ENCODE measurements around the gene MAD1L1. TPM values are rescaled to one million over a fixed set of nuclear protein-coding genes. Genes with fewer than 3 reads are reported as not detected.
A peak's percentile ranks its signal among the peaks of the same experiment; 100 is the strongest.

MAD1L1 gene
- total RNA-seq, 1 experiment from 2014 or later, result 78.6 TPM

DNA sequence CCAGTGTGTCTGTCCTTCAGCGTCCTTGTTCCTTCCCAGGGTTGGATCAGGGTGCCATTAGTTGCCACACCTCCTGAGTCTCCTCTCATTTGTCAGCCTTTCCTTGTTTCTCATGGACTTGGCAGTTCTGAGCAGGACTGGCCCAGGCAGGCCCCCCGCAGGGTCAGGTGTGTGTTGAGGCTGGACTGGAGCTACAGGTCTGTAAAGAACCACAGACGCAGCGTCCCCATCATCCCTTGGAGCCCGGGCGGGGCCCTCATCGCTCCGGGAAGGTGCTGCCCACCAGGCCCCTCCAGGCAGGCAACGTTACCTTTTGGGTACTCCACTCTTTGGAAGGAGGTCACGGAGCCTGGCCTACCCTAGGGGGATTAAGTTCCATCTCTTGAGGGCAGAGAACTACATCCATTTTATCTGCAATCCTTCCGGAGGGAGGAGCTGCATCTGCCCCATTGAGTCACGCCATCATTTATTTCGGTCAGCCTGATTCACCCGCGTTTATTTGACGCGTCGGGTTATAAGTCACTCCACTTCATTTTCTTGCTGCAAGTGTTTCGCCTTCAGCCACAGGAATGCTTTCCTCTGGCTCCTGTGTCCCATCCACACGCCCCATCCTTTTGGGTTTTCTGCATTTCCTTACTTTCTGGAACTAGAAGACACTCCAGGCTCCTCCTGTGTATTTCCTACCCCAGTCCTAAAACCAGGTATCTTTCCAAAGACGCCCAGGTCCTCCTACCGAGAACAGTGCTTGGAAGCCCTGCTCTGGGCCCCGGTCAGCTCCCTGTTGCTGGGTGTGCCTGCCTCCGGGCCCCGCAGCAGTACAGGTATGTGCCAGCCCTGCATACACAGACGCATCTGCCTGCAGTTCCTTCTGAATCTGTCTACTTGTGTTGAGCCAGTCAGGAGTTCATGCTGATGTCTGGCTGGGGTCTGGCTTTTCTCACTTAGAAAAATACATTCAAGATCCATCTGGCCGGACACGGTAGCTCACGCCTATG lies 141.9 kb downstream of the MAD1L1 start:
- DNase-seq (ENCODE audit: low read depth), result no peak

- no peak for DNase-seq (ENCODE audit: low read depth)
Observed at GRCh38 chr7:2088801-2089200, 143.9 kb downstream of the MAD1L1 start.

DNA sequence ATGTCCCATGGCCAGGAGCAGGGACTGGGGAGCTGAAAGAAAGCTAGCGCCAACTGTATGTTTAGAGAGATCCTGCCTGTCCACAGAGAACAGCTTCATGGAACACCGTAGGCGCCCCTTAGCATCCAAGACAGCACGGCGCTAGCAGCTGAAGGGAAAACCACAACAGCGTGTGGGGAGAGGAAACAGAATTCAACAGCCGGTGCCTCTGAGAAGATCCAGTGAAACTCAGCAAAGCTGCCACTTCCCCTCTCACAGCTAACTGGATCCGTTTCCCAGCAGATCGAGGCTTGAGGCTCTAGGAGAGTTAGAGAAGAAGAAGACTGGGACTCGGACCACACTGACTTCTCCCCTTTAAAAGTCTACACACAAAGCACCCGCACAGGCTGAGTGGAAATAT lies 145.0 kb downstream of the MAD1L1 start:
- no peak for DNase-seq (ENCODE audit: low read depth)

- no peak for DNase-seq (ENCODE audit: low read depth)
Observed at GRCh38 chr7:2086229-2086628, 146.5 kb downstream of the MAD1L1 start.

DNA sequence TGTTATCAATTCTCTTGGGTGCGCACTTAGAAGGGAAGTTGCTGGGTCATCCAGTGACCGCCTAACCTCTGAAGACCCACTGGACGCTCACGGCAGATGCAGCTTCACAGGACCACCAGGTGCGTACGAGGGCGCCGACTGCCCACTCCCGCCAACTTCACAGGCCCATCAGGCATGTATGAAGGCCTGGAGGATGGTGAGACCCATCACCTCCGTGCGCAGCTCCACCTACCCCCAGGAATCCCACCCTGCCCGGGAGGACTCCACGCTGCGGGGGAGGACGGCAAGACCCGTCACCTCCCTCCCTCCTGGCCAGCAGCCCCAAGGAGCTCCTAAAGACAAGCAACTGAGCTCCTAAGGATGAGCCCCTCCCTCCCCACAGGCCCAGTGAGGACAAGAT lies 146.9 kb downstream of the MAD1L1 start:
- DNase-seq (ENCODE audit: low read depth), result no peak

GRCh38 chr7:2084781-2085505 lies 147.8 kb downstream of the MAD1L1 start:
- no peak for DNase-seq (ENCODE audit: low read depth)

DNA sequence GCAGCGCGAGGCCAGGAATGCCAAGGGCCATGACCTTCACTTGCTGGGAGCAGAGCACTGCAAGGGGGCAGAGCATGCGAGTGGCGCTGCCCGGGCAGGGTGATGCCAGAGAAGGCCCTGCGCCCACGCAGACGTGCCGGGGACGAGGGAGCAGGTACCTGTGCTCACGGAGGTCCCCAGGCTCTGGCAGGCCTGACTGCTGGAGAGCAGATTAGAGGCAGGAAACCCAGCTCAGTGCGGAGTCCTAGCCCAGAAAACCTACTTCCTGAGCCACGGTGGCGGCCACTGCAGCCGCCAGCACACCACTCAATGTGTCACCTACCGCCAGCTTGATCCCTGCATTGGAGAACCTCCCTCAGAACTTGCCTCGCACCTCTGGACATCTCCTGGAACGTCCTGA lies 148.4 kb downstream of the MAD1L1 start:
- no peak for DNase-seq (ENCODE audit: low read depth)

- no peak for DNase-seq (ENCODE audit: low read depth)
Observed at GRCh38 chr7:2083362-2083761, 149.4 kb downstream of the MAD1L1 start.

- DNase-seq (ENCODE audit: low read depth), result peak; percentile 93
Observed at GRCh38 chr7:2082139-2082998, 150.4 kb downstream of the MAD1L1 start.

GRCh38 chr7:2081526-2082135 lies 151.1 kb downstream of the MAD1L1 start:
- no peak for DNase-seq (ENCODE audit: low read depth)

- no peak for DNase-seq (ENCODE audit: low read depth)
Observed at GRCh38 chr7:2080477-2080876, 152.3 kb downstream of the MAD1L1 start.

GRCh38 chr7:2080060-2080387 lies 152.7 kb downstream of the MAD1L1 start:
- DNase-seq (ENCODE audit: low read depth), result no peak

DNA sequence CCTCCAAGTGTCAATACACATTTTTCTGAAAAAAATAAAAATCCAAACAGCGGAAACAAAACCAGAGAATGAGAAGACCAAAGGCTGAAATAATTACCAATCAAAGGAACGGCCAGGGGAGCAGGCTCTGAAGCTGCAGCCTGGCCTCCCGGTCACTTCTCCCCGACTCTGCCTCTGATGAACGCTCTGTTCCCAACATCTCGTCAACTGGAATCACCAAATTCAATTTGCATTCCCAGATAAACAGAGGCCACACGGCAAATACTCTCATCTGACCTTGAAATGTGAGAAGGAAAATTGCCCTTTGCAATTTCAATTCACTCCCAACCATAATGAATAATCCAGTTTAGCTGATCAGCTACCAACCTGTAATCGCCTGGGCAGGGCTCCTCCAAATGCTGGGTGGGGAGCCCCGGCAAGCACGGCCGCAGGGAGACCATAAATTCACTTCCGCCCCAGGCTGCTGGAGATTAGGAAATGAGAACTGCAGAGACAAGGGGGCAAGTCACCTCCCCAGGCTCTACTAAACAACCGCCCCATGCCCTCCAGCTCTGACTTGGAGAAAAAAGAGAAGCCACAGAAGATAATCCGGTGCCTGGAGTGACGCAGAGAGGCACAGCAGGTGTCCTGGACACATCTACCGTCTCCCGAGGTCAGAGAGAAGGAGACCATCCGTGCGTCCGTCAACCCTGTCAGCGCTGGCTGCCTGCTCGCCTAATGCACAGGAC lies 153.2 kb downstream of the MAD1L1 start:
- no peak for DNase-seq (ENCODE audit: low read depth)

DNA sequence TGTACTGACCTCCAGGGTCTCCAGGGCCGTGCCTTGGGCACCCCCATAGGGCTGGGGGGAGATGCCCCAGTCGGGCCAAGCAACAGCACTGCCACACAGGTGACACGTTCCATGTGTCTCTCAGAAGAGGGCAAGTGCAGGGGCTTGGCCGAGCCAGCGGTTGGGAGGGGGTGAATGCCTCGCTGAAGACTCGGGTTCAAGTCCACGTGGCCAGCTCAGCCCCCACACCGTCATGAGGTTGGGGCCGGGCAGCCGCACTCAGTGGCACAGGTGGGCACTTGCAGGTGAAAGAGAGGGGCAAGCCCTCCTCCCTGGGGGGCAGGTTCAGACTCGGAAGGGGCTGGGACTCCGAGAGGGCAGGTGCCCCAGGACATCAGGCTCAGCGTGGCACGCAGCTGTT lies 153.8 kb downstream of the MAD1L1 start:
- DNase-seq (ENCODE audit: low read depth), result no peak

DNA sequence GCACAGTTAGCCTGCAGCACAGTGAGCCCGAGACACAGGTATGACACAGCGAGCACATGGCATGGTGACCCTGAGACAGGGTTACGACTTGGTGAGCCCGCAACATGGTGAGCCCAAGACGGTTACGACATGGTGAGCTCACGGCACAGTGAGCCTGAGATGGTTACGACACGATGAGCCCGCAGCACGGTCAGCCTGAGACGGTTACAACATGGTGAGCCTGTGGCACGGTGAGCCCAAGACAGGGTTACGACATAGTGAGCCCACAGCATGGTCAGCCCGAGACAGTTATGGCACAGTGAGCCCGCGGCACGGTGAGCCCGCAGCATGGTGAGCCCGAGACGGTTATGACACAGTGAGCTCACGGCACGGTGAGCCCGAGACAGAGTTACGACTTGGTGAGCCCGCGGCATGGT lies 156.1 kb downstream of the MAD1L1 start:
- DNase-seq (ENCODE audit: low read depth), result no peak

GRCh38 chr7:2075811-2076210 lies 156.9 kb downstream of the MAD1L1 start:
- no peak for DNase-seq (ENCODE audit: low read depth)

DNA sequence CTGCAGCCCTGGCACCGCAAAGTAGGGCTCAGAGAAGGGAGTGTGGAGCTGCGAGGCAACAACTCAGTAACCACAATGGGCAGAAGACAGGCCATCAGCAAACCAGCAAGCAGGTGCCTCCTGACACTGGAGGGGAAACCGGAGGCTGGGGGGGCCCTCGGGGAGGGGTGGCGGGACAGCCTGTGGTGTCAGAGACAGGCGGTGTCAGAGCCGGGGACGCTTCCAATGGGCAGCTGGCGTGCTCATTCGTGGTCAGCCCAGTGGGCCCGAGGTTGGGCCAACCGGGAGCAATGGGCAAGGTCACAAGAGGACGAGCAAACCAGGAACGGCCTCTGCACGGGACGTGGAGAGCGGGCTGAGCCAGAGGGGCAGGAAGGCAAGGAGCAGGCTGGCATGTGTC lies 158.1 kb downstream of the MAD1L1 start:
- no peak for DNase-seq (ENCODE audit: low read depth)

- DNase-seq (ENCODE audit: low read depth), result no peak
Observed at GRCh38 chr7:2072798-2073197, 159.9 kb downstream of the MAD1L1 start.

DNA sequence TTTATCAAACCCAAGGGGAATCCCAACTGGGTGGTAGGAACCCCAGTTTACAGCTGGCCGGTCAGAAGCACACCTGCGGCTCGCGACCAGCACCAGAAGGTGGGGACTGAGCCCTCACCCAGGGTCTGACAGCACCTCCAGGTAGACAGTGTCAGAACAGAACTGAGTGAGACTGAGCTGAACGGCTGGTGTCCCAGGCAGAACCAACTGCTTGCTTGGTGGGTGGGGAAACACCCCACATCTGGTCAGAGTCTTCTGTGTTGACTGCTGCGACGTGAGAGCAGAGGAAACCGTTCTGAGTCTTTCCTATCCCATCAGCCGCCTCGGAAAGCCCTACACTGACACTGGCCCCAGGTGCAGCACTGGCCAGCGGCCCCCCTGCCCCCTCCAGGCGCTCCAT lies 160.7 kb downstream of the MAD1L1 start:
- no peak for DNase-seq (ENCODE audit: low read depth)

DNA sequence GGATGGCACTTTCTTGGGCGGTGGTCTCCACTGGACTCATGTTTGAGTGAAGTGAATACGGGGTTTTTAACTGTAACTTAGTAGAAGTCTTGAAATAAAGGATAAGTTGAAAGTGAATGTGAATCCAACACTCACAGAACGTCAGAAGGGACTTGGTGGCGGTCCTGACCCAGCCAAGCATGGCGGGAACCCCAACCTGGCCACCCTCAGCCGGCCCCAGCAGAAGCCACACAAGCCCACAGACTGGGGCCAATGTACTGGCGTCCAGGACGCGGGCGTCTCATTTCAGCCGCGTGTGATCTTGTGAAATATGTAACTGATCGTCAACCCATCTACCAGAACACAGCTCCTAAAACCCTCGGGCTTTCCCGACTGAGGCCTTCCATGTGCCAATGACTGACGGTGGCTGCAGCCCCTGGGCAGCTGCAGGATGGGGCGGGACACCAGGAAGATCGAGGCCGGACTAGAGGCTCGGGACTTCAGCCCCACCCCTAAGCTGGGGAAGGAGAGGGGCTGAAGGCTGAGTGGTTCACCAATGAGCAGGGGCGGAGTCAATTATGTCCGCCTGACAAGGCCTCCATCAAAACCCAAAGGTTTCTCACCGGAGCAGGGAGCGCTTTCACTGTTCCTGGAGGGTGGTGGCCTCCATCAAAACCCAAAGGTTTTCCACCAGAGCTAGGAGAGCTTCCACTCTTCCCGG lies 161.5 kb downstream of the MAD1L1 start:
- DNase-seq (ENCODE audit: low read depth), result no peak

All from LHCN-M2 (cell line).